HepG2 (cell line): ENCODE measurements around the gene BCAM. TPM values are rescaled to one million over a fixed set of nuclear protein-coding genes. Genes with fewer than 3 reads are reported as not detected.

Source experiments
- HNF4A ChIP-seq: sonication (generic); formaldehyde crosslinking; IDR thresholded peaks from 2 replicates; pipeline ENCODE4 v1.4.0; 2020; ENCODE audit warnings: missing genetic modification reagents
- KLF6 ChIP-seq: IDR thresholded peaks from 2 replicates; pipeline ENCODE4 v1.8.0; 2016; ENCODE audit warnings: missing biosample characterization, missing genetic modification reagents
- MAFG ChIP-seq: sonication (generic); formaldehyde crosslinking; IDR thresholded peaks from 2 replicates; pipeline ENCODE4 v1.5.1; 2020; ENCODE audit warnings: mild to moderate bottlenecking, missing genetic modification reagents
- MEIS2 ChIP-seq: sonication (generic); formaldehyde crosslinking; IDR thresholded peaks from 2 replicates; pipeline ENCODE4 v1.9.0; 2021; ENCODE audit warnings: mild to moderate bottlenecking, missing genetic modification reagents
- MIER3 ChIP-seq: IDR thresholded peaks from 2 replicates; pipeline ENCODE4 v1.6.1; 2016; ENCODE audit warnings: missing compliant biosample characterization, borderline replicate concordance
- PHF21A ChIP-seq: sonication (generic); formaldehyde crosslinking; IDR thresholded peaks from 2 replicates; pipeline ENCODE4 v1.5.0; 2020; ENCODE audit warnings: mild to moderate bottlenecking, missing genetic modification reagents
- POGK ChIP-seq: sonication (generic); formaldehyde crosslinking; conservative IDR thresholded peaks from 2 replicates; pipeline ENCODE4 v1.8.0; 2022; ENCODE audit warnings: mild to moderate bottlenecking, moderate library complexity, missing genetic modification reagents
- POLR2A ChIP-seq, 2 experiments: IDR thresholded peaks; 2 replicates each; pipeline ENCODE4 v1.6.1; 2011; ENCODE audit warnings: low read depth in 2 of 2, low read length in 2 of 2, mild to moderate bottlenecking in 1 of 2, moderate library complexity in 1 of 2; ENCODE audit not compliant: insufficient read depth in 1 of 2
- POLR2G ChIP-seq: fragments of 200-400 bp; formaldehyde crosslinking; IDR thresholded peaks from 2 replicates; pipeline ENCODE4 v1.6.1; 2018; ENCODE audit warnings: mild to moderate bottlenecking, low read depth, low read length, moderate library complexity
- SALL1 ChIP-seq: sonication (generic); formaldehyde crosslinking; IDR thresholded peaks from 2 replicates; pipeline ENCODE4 v1.8.0; 2022; ENCODE audit warnings: mild to moderate bottlenecking, missing genetic modification reagents
- SNAPC2 ChIP-seq: sonication (generic); formaldehyde crosslinking; IDR thresholded peaks from 2 replicates; pipeline ENCODE4 v1.8.1; 2022; ENCODE audit warnings: mild to moderate bottlenecking, missing genetic modification reagents
- TBX2 ChIP-seq: sonication (generic); formaldehyde crosslinking; IDR thresholded peaks from 2 replicates; pipeline ENCODE4 v1.5.0; 2020; ENCODE audit warnings: missing genetic modification reagents, mild to moderate bottlenecking, borderline replicate concordance
- YY1 ChIP-seq: IDR thresholded peaks from 2 replicates; pipeline ENCODE4 v1.6.1; 2011; ENCODE audit warnings: low read length, low read depth, moderate library complexity, mild to moderate bottlenecking; ENCODE audit not compliant: insufficient read depth, insufficient replicate concordance
- ZBTB44 ChIP-seq: sonication (generic); formaldehyde crosslinking; IDR thresholded peaks from 2 replicates; pipeline ENCODE4 v1.4.0; 2020; ENCODE audit warnings: missing genetic modification reagents
- ZNF138 ChIP-seq: sonication (generic); formaldehyde crosslinking; IDR thresholded peaks from 2 replicates; pipeline ENCODE4 v1.5.0; 2020; ENCODE audit warnings: mild to moderate bottlenecking, low read depth, missing genetic modification reagents
- ZNF296 ChIP-seq: sonication (generic); formaldehyde crosslinking; conservative IDR thresholded peaks from 2 replicates; pipeline ENCODE4 v1.5.0; 2020; ENCODE audit warnings: mild to moderate bottlenecking, missing genetic modification reagents
- ZNF337 ChIP-seq: sonication (generic); formaldehyde crosslinking; IDR thresholded peaks from 2 replicates; pipeline ENCODE4 v1.5.1; 2020; ENCODE audit warnings: missing genetic modification reagents, low read depth, mild to moderate bottlenecking, borderline replicate concordance
- ZNF768 ChIP-seq: sonication (generic); formaldehyde crosslinking; IDR thresholded peaks from 2 replicates; pipeline ENCODE4 v1.4.0; 2020; ENCODE audit warnings: missing genetic modification reagents
- ZNF790 ChIP-seq: sonication (generic); formaldehyde crosslinking; IDR thresholded peaks from 2 replicates; pipeline ENCODE4 v1.8.0; 2022; ENCODE audit warnings: missing genetic modification reagents, mild to moderate bottlenecking, borderline replicate concordance
- ZNF792 ChIP-seq: IDR thresholded peaks from 2 replicates; pipeline ENCODE4 v1.6.1; 2016
- polyA plus RNA-seq, 8 experiments: library from polyadenylated mRNA; depleted of rRNA in 3 of 8; stranded (reverse) in 7 of 8; unstranded in 1 of 8; fragments of >200 nt; fragmentation: Illumina TruSeq in 4 of 8; extraction: Trizol in 4 of 8; gene quantifications; 2 replicates each; pipeline versions ENCODE4 v1.2.1 to v1.2.3, GENCODE V29; 2011 to 2016; ENCODE audit warnings: low read depth in 4 of 8, missing spikeins in 1 of 8, mixed read lengths in 1 of 8; ENCODE audit not compliant: insufficient read depth in 1 of 8
- total RNA-seq, 5 experiments: library from RNA; depleted of rRNA; stranded (reverse); fragments of >200 nt; fragmentation: Illumina TruSeq; extraction: Trizol; gene quantifications; 2 replicates each; pipeline ENCODE4 v1.2.3, GENCODE V29; 2016; ENCODE audit warnings: low read depth in 1 of 5
- TF ChIP-seq, protein P1 (sequence below): sonication (generic); formaldehyde crosslinking; IDR thresholded peaks from 2 replicates; pipeline ENCODE4 v1.4.0; 2020; ENCODE audit warnings: mild to moderate bottlenecking, missing genetic modification reagents

Gene BCAM
- total and polyA plus RNA-seq, 2 of the 13 experiments (the other 11 are each of a cell fraction or from before 2014, with no cell fraction given): 51.2 to 62.7 TPM

DNA sequence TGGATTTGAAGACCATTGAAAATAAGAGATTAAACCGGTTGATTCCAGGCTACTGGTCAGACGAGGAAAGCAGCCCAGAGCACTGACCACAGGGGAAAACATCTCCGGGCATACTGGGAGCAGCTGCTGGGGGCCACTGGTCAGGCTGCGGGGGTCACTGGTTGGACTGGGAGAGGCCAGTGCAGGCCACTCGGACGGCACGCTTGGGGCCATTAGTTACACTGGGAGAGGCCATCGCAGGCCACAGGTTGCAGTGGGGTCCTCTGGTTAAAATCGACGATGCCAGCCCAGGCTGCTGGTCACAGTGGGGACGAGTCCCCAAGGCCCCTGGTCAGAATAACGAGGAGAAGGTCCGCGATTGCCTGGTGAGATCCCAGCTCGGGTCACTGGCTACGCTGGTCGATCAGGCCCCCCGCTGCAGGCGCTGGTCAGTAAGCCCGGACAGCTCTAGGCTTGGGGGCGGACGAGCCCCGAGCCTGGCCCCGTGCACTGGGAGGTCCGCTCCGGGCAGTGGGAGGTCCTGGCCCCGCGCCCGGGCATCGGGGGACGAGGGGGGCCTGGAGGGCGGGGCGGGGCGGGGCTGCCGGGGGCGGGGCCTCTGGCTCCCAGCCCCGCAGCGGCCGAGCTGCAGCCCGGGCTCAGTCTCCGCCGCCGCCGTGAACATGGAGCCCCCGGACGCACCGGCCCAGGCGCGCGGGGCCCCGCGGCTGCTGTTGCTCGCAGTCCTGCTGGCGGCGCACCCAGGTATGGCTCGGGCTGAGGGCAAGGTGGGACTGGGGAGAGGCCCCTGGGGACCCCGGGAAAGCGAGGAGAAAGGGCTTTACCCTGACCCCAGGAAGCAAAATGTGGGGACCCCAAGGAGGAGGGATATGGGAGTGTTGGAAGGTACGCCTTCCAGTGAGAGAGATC lies at the start of gene BCAM (continued):
- TF ChIP-seq ZBTB44 (CRISPR knock-in tag) (0 out of 2 replicates have a peak, but pooled peaks have one; percentile 19), KLF6 (CRISPR knock-in tag) (0 out of 2 replicates have a peak, but pooled peaks have one; percentile 29), PHF21A (peak; percentile 54; the same call in 1 of the 2 replicates), POLR2A (IDR thresholded peaks at IDR 0.05; ENCODE audit: insufficient read depth in 1 of 2, low read depth in 2 of 2, low read length in 2 of 2) (peak in 1 of 2 experiments; percentile 94; a peak in 3 of 4 replicates), HNF4A (CRISPR knock-in tag) (peak; percentile 49), YY1 (peak; percentile 52), ZNF337 (0 out of 2 replicates have a peak, but pooled peaks have one; percentile 37), MEIS2 (CRISPR knock-in tag) (peak; percentile 61; the same call in 1 of the 2 replicates), TBX2 (CRISPR knock-in tag) (peak; percentile 59; the same call in 1 of the 2 replicates), SALL1 (CRISPR knock-in tag) (peak; percentile 40; the same call in 1 of the 2 replicates), ZNF790 (CRISPR knock-in tag) (0 out of 2 replicates have a peak, but pooled peaks have one; percentile 41), MIER3 (CRISPR knock-in tag) (no peak), ZNF768 (CRISPR knock-in tag) (peak; percentile 79; the same call in 1 of the 2 replicates), POLR2G (peak; percentile 87), POGK (CRISPR knock-in tag) (peak; percentile 55; the same call in 1 of the 2 replicates), SNAPC2 (CRISPR knock-in tag) (0 out of 2 replicates have a peak, but pooled peaks have one; percentile 67), MAFG (CRISPR knock-in tag) (0 out of 2 replicates have a peak, but pooled peaks have one; percentile 30), ZNF296 (peak; percentile 90), ZNF138 (CRISPR knock-in tag) (peak; percentile 43; the same call in 1 of the 2 replicates), ZNF792 (peak; percentile 65; the same call in 1 of the 2 replicates)
- TF ChIP-seq, protein P1, sequence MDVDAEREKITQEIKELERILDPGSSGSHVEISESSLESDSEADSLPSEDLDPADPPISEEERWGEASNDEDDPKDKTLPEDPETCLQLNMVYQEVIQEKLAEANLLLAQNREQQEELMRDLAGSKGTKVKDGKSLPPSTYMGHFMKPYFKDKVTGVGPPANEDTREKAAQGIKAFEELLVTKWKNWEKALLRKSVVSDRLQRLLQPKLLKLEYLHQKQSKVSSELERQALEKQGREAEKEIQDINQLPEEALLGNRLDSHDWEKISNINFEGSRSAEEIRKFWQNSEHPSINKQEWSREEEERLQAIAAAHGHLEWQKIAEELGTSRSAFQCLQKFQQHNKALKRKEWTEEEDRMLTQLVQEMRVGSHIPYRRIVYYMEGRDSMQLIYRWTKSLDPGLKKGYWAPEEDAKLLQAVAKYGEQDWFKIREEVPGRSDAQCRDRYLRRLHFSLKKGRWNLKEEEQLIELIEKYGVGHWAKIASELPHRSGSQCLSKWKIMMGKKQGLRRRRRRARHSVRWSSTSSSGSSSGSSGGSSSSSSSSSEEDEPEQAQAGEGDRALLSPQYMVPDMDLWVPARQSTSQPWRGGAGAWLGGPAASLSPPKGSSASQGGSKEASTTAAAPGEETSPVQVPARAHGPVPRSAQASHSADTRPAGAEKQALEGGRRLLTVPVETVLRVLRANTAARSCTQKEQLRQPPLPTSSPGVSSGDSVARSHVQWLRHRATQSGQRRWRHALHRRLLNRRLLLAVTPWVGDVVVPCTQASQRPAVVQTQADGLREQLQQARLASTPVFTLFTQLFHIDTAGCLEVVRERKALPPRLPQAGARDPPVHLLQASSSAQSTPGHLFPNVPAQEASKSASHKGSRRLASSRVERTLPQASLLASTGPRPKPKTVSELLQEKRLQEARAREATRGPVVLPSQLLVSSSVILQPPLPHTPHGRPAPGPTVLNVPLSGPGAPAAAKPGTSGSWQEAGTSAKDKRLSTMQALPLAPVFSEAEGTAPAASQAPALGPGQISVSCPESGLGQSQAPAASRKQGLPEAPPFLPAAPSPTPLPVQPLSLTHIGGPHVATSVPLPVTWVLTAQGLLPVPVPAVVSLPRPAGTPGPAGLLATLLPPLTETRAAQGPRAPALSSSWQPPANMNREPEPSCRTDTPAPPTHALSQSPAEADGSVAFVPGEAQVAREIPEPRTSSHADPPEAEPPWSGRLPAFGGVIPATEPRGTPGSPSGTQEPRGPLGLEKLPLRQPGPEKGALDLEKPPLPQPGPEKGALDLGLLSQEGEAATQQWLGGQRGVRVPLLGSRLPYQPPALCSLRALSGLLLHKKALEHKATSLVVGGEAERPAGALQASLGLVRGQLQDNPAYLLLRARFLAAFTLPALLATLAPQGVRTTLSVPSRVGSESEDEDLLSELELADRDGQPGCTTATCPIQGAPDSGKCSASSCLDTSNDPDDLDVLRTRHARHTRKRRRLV: peak; percentile 68
